ENCODE data around the gene IGFBPL1. TPM values are rescaled to one million over a fixed set of nuclear protein-coding genes. Genes with fewer than 3 reads are reported as not detected.
"Not testable (repeated sequence)": the region's sequence is repeated elsewhere in the genome, so short reads cannot be mapped to it uniquely, and the experiment has no call there.

Gene IGFBPL1
- polyA plus RNA-seq, 1 donor from 2014 or later = not detected

DNA sequence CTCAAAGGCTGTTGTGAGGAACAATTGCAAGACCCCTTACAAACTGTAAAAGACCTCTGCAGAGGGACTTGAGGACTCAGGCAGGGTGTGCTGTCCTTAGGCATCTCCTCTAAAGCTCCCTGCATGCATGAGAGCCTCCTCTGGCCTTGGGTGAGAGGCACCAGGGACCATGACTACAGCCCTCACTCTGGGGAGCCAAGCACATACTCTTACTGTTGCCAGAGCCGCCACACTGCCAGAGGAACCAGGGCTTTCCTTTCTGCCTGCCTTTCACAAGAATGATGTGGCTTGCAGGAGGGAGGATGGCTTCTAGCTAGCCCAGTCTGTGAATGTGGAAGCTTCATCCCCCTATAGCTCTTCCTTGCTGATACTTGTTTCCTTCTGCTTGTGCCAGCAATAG, 5.9 kb downstream of the IGFBPL1 start:
- peaks cover 0 to 2% (median 0%) of the 10 kb centered on the region in 3 donors for H3K4me1 Mint-ChIP-seq
- no peaks in the 10 kb centered on the region for H3K9me3 Mint-ChIP-seq
- no peaks in the 10 kb centered on the region for H3K36me3 Mint-ChIP-seq
- H3K4me3 Mint-ChIP-seq = no peak overlapping the region
- H3K27me3 Mint-ChIP-seq = peaks cover 28% of the 10 kb centered on the region
- H3K27ac Mint-ChIP-seq = no peak overlapping the region

DNA sequence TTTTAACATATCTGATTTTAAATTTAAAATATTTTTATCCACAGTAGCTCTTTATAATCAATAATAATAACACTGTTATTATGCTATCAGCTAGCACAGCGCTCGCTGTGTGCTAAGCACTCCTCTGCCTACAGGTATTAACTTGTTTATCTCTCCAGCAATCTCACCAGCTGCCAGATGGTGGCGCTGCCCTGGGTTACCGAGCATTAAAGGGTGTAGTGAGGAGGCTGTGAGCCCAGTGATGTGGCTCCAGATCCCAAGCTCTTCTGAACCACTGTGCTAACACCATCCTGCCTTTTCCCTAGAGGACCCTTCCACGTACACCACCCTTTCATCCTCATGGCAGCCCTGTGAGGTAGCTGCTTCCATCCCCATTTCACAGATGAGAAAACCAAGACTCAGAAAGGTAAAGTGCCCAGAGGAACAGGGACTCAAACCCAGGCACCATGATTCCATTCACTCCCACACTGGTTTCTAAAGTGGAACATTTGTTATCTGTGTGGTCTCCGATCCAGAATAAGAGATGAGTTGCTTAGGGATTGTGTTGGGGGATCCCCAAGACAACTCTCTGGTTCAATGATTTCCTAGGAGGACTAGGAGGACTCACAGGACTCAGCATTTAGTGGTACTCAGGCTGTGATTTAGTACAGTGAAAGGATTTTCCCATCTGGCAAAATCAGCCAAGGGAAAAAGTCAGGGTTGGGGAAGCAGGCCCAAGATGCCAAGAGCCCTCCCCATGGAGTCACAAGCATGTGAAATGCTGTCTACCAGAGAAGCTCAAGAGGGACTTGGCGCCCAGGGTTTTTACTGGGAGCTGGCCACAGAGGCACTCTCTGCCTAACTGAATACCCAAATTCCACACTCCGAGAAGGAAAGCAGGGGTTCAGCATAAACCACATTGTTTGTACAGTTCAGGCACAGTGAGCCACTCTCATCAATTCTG, 7.0 kb downstream of the IGFBPL1 start:
- Mint-ChIP-seq H3K27me3 (peaks cover 30% of the 10 kb centered on the region), H3K9me3 (no peaks in the 10 kb centered on the region), H3K4me3 (no peak overlapping the region), H3K36me3 (no peaks in the 10 kb centered on the region), H3K4me1 (peaks cover 0 to 2% (median 0%) of the 10 kb centered on the region in 3 donors), H3K27ac (no peak overlapping the region)

DNA sequence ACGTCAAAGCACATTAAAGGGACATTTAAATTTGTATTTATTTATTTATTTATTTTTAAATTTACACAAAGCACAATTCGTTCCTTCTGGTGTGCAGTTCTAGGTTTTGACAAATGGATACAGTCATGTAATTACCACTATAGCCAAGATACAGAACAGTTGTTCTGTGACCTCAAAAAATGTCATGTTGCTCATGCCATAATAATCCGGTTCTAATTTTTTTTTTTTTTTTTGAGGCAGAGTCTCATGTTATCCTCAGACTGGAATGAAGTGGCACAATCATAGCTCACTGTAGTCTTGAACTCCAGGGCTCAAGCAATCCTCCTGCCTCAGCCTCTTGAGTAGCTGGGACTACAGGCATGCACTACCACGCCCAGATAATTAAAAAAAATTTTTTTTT, 7.8 kb downstream of the IGFBPL1 start:
- Mint-ChIP-seq H3K27me3 (peaks cover 30% of the 10 kb centered on the region), H3K36me3 (no peaks in the 10 kb centered on the region), H3K9me3 (no peaks in the 10 kb centered on the region), H3K4me3 (no peak overlapping the region), H3K27ac (no peak overlapping the region), H3K4me1 (peaks cover 0 to 2% (median 0%) of the 10 kb centered on the region in 3 donors)

DNA sequence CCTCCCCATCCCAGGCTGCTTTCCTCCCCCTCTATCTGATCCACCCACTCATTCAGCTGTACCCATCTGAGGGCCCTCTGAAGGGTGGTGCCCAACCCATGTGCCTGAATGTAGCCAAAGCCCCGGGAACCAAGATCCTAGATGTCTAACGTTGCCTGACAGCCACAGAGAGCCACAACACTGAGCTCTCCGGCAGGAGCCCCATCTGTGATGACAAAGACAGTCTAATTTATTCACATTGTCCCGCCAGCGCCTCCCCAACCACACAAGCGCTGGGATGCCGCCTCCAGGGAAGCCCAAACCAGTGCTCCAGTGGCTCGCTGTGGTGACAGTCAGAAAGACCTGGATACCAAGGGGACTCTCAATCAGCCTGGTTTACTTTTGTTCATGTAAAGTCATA, 8.4 kb downstream of the IGFBPL1 start:
- H3K4me1 Mint-ChIP-seq = peaks cover 0 to 2% (median 0%) of the 10 kb centered on the region in 3 donors
- H3K27ac Mint-ChIP-seq = no peak overlapping the region
- H3K4me3 Mint-ChIP-seq = no peak overlapping the region
- H3K9me3 Mint-ChIP-seq = no peaks in the 10 kb centered on the region
- peaks cover 24% of the 10 kb centered on the region for H3K27me3 Mint-ChIP-seq
- no peaks in the 10 kb centered on the region for H3K36me3 Mint-ChIP-seq

DNA sequence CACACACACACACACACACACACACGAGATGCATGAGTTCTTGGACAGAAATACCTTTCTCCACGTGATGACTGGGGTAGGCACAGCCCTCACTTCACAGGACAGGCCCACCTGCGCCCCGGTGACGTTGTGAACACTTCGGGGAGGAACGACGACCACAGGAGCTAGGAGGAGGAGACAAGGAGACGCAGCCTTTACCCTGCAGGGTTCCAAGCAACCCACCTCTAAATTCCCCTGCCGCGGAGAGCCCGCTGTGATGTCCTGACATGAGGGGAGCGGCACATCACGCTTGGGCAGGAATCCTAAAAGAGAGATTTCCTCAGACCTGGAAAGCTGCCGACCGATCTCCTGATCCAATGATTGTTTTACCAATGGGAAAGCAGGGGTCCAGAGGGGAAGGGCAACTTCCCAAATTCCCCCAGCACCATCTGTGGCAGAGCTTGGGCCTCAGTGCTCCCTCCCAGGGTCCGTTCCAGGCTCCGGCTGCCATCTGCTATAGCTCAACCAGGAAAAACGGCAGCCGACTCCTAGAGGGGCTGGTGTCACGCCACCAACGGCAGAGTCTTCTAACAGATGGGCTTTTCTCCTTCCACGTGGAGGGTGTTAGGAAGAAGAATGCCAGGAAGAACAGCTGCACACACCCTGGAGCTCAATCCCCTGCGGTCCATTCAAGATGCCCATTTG, 10.1 kb downstream of the IGFBPL1 start:
- no peak overlapping the region for H3K4me3 Mint-ChIP-seq
- H3K36me3 Mint-ChIP-seq = peaks cover 3% of the 10 kb centered on the region
- H3K4me1 Mint-ChIP-seq = peaks cover 0 to 4% (median 0%) of the 10 kb centered on the region in 3 donors
- H3K9me3 Mint-ChIP-seq = no peaks in the 10 kb centered on the region
- peaks cover 23% of the 10 kb centered on the region for H3K27me3 Mint-ChIP-seq
- no peak overlapping the region for H3K27ac Mint-ChIP-seq

DNA sequence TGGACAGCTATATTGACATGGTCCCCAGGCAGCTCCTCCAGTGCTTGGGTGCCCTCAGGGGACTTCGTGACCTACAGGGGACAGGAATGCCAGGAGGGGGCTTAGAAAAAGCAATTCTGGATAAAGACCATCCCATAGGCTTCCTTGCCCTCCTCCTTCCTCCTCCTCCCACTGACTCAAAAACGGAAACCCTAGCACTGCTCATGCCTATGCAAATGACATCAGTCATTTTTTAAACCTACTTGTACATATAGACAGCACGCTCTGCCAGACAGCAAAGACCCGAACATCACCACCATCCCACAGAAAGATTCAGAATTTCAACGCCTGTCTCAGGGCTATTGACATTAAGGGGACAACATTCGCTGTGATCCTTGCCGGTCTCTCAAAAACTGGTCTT, 11.0 kb downstream of the IGFBPL1 start:
- Mint-ChIP-seq H3K27me3 (peaks cover 23% of the 10 kb centered on the region), H3K4me1 (peaks cover 0 to 4% (median 0%) of the 10 kb centered on the region in 3 donors), H3K9me3 (no peaks in the 10 kb centered on the region), H3K27ac (peak overlapping the region in 1 of 3 donors; percentile 89), H3K4me3 (peak overlapping the region in 1 of 4 donors; percentile 41), H3K36me3 (peaks cover 3% of the 10 kb centered on the region)

DNA sequence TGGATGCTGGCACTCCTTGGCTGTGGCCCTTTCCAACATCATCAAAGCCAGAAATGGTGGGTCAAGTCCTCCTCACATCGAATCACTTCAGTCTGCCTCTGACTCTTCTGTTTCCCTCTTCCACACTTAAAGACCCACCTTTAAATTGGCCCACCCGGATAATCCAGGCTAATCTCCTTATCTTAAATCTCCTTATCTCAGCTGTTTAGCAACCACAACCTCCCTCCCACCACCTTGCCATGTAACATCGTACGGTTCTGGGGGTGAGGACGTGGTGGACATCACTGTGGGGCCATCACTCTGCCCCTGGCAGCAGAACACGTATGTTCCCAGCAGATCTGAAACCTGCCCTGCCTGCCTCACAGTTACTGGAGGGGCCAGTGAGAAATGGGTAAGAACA, 11.5 kb downstream of the IGFBPL1 start:
- H3K27ac Mint-ChIP-seq = no peak overlapping the region
- H3K36me3 Mint-ChIP-seq = peaks cover 3% of the 10 kb centered on the region
- H3K4me3 Mint-ChIP-seq = no peak overlapping the region
- no peaks in the 10 kb centered on the region for H3K9me3 Mint-ChIP-seq
- H3K4me1 Mint-ChIP-seq = peaks cover 0 to 4% (median 0%) of the 10 kb centered on the region in 3 donors
- peaks cover 21% of the 10 kb centered on the region for H3K27me3 Mint-ChIP-seq

DNA sequence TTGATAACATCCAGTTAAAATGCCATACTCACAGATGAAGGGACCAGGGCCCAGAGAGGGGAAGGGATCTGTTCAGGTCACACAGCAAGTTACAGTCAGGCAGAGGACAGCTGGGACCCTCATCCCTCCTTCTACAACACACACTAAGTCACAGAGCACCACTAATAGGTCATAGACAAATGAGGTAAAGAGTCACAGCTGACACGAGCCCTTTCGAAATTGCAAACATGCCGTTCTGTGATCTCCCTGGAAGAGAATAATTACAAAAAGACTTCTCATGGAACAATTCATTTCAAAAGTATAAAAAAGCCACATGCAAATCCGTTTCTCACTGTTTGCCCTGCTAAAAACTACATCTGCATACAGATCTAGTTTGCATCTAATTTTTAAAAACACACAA, 15.5 kb downstream of the IGFBPL1 start:
- Mint-ChIP-seq H3K27ac (peak overlapping the region in 1 of 3 donors; percentile 4), H3K4me3 (no peak overlapping the region), H3K27me3 (peaks cover 22% of the 10 kb centered on the region)

DNA sequence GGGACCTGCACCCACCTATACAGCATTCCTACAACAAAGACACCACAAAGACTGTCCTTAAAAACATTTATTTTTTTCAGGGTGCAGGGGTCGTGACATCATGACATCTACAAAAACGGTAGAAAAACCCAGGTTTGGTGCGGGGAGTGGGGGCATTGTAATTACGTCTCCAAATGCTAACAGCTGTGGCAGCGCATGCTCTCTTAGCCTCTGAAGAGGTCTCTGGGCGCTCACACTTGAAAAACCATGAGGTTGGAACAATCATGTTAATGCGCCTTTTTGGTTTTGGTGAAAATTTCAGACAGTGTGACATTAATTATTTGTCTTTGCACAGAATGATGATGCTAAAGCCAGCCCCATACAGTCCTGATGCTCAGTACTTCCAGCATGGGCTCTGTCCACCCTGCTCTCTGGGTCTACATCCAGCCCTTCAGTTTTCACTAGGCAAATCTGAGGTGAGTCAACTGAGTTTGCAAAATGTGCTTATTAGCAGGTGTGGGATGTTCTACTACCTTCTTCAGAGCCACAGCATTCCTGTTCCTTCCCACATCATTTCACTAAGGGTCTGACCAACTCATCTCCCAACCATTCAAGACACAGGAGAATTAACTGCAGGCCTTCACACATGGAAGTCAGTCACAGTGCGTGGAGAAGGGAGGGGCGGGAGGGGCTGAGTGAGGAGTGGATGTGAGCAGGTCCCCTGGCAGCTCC, 17.6 kb downstream of the IGFBPL1 start:
- Mint-ChIP-seq H3K27me3 (peaks cover 15% of the 10 kb centered on the region), H3K4me1 (peaks cover 0 to 2% (median 0%) of the 10 kb centered on the region in 3 donors), H3K36me3 (peaks cover 8% of the 10 kb centered on the region)

More for the DNA sequence above, 15.5 kb downstream of the IGFBPL1 start:
- H3K36me3 Mint-ChIP-seq = peaks cover 8% of the 10 kb centered on the region
- H3K4me1 Mint-ChIP-seq = peaks cover 0 to 2% (median 0%) of the 10 kb centered on the region in 3 donors
- H3K9me3 Mint-ChIP-seq = no peaks in the 10 kb centered on the region

DNA sequence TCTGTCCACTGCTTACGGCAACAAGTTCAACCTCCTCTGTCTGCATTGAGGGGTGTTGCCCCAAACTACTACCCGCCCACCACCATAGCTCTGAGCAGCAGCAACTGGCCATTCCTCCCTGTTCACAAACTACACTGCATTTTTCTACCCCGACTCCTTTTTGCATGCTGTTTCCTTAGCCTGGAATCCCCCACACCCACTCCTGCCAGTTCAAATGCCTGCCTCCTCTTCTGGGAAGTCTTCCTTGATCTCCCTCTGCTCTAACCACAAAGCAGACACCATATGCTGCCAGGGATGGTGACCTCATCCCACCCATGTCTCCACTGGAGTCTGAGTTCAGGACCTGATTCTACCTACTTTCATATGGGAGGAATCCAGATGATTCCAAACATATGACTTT, 18.5 kb downstream of the IGFBPL1 start:
- H3K9me3 Mint-ChIP-seq = no peaks in the 10 kb centered on the region
- H3K27ac Mint-ChIP-seq = no peak overlapping the region
- H3K36me3 Mint-ChIP-seq = peaks cover 8% of the 10 kb centered on the region
- no peak overlapping the region for H3K4me3 Mint-ChIP-seq
- peaks cover 0 to 3% (median 0%) of the 10 kb centered on the region in 3 donors for H3K4me1 Mint-ChIP-seq
- H3K27me3 Mint-ChIP-seq = peaks cover 15% of the 10 kb centered on the region

More for the DNA sequence above, 17.6 kb downstream of the IGFBPL1 start:
- H3K4me3 Mint-ChIP-seq = no peak overlapping the region
- no peaks in the 10 kb centered on the region for H3K9me3 Mint-ChIP-seq
- H3K27ac Mint-ChIP-seq = no peak overlapping the region

DNA sequence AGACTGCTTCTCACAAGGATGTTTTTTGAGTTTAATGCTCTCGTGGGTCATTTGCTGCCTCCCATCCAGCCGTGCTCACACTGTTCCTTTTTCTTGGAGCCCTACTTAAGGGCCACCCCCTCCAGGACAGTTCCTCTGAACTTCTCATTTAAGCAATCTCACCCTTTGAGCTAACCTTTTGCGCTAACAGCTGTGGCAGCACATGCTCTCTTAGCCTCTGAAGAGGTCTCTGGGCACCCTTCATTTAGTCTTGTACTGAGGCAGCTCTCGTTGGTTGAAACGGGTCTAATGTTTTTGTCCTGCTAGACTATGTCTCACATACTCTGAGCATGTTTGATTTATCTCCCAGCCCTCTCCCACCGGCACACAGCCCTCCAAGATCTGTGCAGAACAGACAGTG, 19.9 kb downstream of the IGFBPL1 start:
- Mint-ChIP-seq H3K9me3 (no peaks in the 10 kb centered on the region), H3K27ac (no peak overlapping the region), H3K4me1 (peaks cover 0 to 2% (median 0%) of the 10 kb centered on the region in 3 donors), H3K4me3 (no peak overlapping the region), H3K27me3 (peaks cover 15% of the 10 kb centered on the region), H3K36me3 (peaks cover 7% of the 10 kb centered on the region)

DNA sequence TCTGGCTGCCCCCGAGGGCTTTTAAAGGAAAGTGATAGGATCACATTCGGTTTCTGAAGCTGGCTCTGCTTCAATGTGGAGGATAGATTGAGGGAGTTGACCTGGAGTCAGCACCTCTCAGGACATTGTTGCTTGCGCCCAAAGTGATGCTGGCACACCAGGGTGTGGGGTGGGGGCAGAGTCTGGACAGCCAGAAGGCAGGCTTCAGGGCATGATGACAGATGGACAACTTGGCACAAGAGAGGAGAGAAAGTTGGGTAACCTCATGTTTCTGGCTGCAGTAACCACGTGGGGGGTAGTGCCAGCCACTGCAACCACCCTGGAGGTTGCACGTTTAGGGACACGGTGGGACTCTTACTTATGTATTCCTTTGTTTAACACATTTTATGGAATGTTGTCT, 22.3 kb downstream of the IGFBPL1 start:
- no peak overlapping the region for H3K4me3 Mint-ChIP-seq
- no peaks in the 10 kb centered on the region for H3K9me3 Mint-ChIP-seq
- peaks cover 0 to 2% (median 0%) of the 10 kb centered on the region in 3 donors for H3K4me1 Mint-ChIP-seq
- H3K36me3 Mint-ChIP-seq = peaks cover 14% of the 10 kb centered on the region
- H3K27ac Mint-ChIP-seq = no peak overlapping the region
- H3K27me3 Mint-ChIP-seq = peaks cover 15% of the 10 kb centered on the region

DNA sequence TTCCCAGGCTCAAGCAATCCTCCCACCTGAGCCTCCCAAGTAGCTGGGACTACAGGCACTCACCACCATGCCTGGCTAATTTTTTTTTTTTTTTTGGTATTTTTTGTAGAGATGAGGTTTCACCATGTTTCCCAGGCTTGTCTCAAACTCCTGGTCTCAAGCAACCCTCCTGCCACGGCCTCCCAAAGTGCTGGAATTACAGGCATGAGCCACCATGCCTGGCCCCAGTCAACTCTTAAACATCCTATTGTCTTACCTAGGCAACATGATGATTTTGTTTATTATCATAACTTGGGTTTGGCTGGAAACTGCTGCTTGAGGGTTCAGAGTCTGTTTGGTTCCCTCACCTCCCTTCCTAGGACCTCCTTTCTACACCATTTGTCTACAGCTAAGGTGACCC, 25.1 kb downstream of the IGFBPL1 start:
- peak overlapping the region in 1 of 3 donors; percentile 62 for H3K27ac Mint-ChIP-seq
- H3K9me3 Mint-ChIP-seq = not testable (repeated sequence)

DNA sequence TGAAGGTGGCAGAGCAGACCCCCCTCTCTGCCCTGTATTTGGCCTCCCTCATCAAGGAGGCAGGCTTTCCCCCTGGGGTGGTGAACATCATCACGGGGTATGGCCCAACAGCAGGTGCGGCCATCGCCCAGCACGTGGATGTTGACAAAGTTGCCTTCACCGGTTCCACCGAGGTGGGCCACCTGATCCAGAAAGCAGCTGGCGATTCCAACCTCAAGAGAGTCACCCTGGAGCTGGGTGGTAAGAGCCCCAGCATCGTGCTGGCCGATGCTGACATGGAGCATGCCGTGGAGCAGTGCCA, 27.9 kb downstream of the IGFBPL1 start:
- H3K9me3 Mint-ChIP-seq = no peaks in the 10 kb centered on the region
- H3K4me1 Mint-ChIP-seq = peaks cover 11 to 15% (median 12%) of the 10 kb centered on the region in 3 donors
- peaks cover 18% of the 10 kb centered on the region for H3K36me3 Mint-ChIP-seq
- no peak overlapping the region for H3K27ac Mint-ChIP-seq
- peak overlapping the region in 1 of 4 donors; percentile 28 for H3K4me3 Mint-ChIP-seq
- H3K27me3 Mint-ChIP-seq = no peaks in the 10 kb centered on the region

More for the DNA sequence above, 25.1 kb downstream of the IGFBPL1 start:
- H3K4me3 Mint-ChIP-seq, H3K4me1 Mint-ChIP-seq, H3K27me3 Mint-ChIP-seq: not testable (repeated sequence)
- H3K36me3 Mint-ChIP-seq = peaks cover 18% of the 10 kb centered on the region

All from IgD-negative memory B cell (primary cell).